Peyer's patch (tissue), 4 donors: Measurements from ENCODE around the gene RASL10B. TPM values are rescaled to one million over a fixed set of nuclear protein-coding genes. Genes with fewer than 3 reads are reported as not detected.
"Not testable (repeated sequence)": the region's sequence is repeated elsewhere in the genome, so short reads cannot be mapped to it uniquely, and the experiment has no call there.

Source experiments
- DNase-seq, 3 donors: peaks; one replicate each; pipeline ENCODE4 v3.0.0-alpha.2; 2017 to 2019
- H3K27ac ChIP-seq, 4 donors: fragments of 200-600 bp; sonication (generic); one replicate each; pipeline ENCODE4 v1.5.1; 2016 to 2019
- H3K27me3 ChIP-seq, 2 donors: fragments of 200-600 bp; sonication (generic); one replicate each; pipeline ENCODE4 v1.5.1; 2019
- H3K36me3 ChIP-seq, 3 donors: fragments of 200-600 bp; sonication (generic); one replicate each; pipeline ENCODE4 v1.5.1; 2016 to 2019
- H3K4me1 ChIP-seq, 4 donors: fragments of 200-600 bp; sonication (generic); one replicate each; pipeline ENCODE4 v1.5.1; 2016 to 2019
- H3K4me3 ChIP-seq, 4 donors: fragments of 200-600 bp; sonication (generic); 1 replicate in 3 of 4; 2 replicates in 1 of 4; pipeline ENCODE4 v1.5.1; 2016 to 2019; ENCODE audit warnings: mild to moderate bottlenecking in 1 of 4
- H3K9me3 ChIP-seq, 4 donors: fragments of 200-600 bp; sonication (generic); one replicate each; pipeline ENCODE4 v1.5.1; 2016 to 2019; ENCODE audit warnings: mild to moderate bottlenecking in 1 of 4
- POLR2A ChIP-seq, 2 donors: fragments of 450-650 bp; IDR thresholded peaks; one replicate each; pipeline ENCODE4 v1.5.1; 2017; ENCODE audit warnings: antibody characterized with exemption in 2 of 2, mild to moderate bottlenecking in 2 of 2, moderate library complexity in 2 of 2
- total RNA-seq, 4 donors: library from RNA; depleted of rRNA; stranded (reverse); fragments of >200 nt; gene quantifications; one replicate each; pipeline ENCODE4 v1.1.0, GENCODE V29; 2016
- TF ChIP-seq, protein P1 (sequence below), 6 experiments: fragments of 450-650 bp in 4 of 6; fragments of 200-600 bp in 2 of 6; sonication (generic) in 1 of 6; IDR thresholded peaks; one replicate each; pipeline ENCODE4 v1.5.1; 2017 to 2019; ENCODE audit warnings: antibody characterized with exemption in 6 of 6, mild to moderate bottlenecking in 3 of 6, moderate library complexity in 1 of 6

The RASL10B gene
- total RNA-seq, 4 donors from 2014 or later: 1.1 TPM; not detected in 2

DNA sequence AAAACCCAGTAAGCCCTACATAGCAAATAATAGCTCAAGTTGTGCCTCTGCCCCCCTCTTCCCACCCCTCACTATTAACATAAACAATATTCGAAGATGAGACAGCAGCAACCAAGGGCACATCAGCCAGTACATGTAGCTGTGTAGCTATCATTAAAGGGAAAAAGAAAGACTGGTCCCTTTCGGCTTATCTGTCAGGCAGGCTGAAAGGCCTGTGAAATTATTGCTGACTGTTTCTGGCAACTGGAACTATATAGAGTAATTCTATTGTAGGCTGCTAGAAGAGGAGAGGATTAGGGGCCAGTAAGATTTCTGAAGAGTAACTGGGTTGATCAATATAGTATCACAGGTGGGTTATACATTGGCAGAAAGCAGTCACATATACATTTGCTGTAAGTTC, 36.5 kb upstream of the RASL10B start:
- Histone ChIP-seq H3K27ac (no peak overlapping the region), H3K4me1 (no peaks in the 10 kb centered on the region), H3K36me3 (peaks cover 0 to 34% (median 0%) of the 10 kb centered on the region in 3 donors), H3K9me3 (no peaks in the 10 kb centered on the region), H3K4me3 (no peak overlapping the region), H3K27me3 (no peaks in the 10 kb centered on the region)
- DNase-seq: no peak
- TF ChIP-seq POLR2A (IDR thresholded peaks at IDR 0.05): no peak
- TF ChIP-seq, protein P1, sequence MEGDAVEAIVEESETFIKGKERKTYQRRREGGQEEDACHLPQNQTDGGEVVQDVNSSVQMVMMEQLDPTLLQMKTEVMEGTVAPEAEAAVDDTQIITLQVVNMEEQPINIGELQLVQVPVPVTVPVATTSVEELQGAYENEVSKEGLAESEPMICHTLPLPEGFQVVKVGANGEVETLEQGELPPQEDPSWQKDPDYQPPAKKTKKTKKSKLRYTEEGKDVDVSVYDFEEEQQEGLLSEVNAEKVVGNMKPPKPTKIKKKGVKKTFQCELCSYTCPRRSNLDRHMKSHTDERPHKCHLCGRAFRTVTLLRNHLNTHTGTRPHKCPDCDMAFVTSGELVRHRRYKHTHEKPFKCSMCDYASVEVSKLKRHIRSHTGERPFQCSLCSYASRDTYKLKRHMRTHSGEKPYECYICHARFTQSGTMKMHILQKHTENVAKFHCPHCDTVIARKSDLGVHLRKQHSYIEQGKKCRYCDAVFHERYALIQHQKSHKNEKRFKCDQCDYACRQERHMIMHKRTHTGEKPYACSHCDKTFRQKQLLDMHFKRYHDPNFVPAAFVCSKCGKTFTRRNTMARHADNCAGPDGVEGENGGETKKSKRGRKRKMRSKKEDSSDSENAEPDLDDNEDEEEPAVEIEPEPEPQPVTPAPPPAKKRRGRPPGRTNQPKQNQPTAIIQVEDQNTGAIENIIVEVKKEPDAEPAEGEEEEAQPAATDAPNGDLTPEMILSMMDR (IDR thresholded peaks at IDR 0.05): no peak

- Histone ChIP-seq H3K36me3 (peaks cover 0 to 34% (median 0%) of the 10 kb centered on the region in 3 donors), H3K27ac (no peak overlapping the region), H3K4me1 (no peaks in the 10 kb centered on the region), H3K9me3 (no peaks in the 10 kb centered on the region), H3K27me3 (no peaks in the 10 kb centered on the region), H3K4me3 (no peak overlapping the region)
- no peak for TF ChIP-seq POLR2A (IDR thresholded peaks at IDR 0.05)
- TF ChIP-seq, protein P1 (IDR thresholded peaks at IDR 0.05): no peak
- no peak for DNase-seq
Observed at GRCh38 chr17:35695613-35696012, 35.8 kb upstream of the RASL10B start.

DNA sequence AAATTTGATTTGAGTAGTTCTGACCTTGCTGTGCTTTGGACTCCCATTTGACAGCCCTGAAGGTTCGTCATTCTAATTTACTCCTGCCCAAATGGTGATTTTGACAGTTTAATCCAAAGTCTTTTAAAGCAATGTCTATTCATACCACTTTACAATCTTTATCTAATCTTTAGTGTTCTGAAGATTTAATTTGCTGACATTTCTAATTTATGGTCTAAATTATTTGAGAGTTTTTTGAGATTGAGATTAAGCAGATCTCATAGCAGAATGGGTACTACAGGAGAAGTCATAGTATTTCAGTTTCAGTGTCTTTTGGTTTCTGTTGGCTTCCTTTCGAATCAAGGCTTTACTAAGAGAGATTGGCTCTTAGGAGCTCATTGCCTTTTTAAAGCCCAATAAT, 32.6 kb upstream of the RASL10B start:
- Histone ChIP-seq H3K36me3 (peaks cover 0 to 27% (median 0%) of the 10 kb centered on the region in 3 donors), H3K4me3 (no peak overlapping the region), H3K27me3 (no peaks in the 10 kb centered on the region), H3K9me3 (no peaks in the 10 kb centered on the region), H3K27ac (no peak overlapping the region), H3K4me1 (no peaks in the 10 kb centered on the region)
- TF ChIP-seq, protein P1 (IDR thresholded peaks at IDR 0.05): no peak
- TF ChIP-seq POLR2A (IDR thresholded peaks at IDR 0.05): no peak
- DNase-seq: no peak

GRCh38 chr17:35700150-35700549, 31.3 kb upstream of the RASL10B start:
- no peak for DNase-seq
- H3K36me3 ChIP-seq: peaks cover 0 to 20% (median 0%) of the 10 kb centered on the region in 3 donors

GRCh38 chr17:35701491-35701890, 29.9 kb upstream of the RASL10B start:
- H3K4me3 ChIP-seq: no peak overlapping the region
- peaks cover 0 to 6% (median 0%) of the 10 kb centered on the region in 3 donors for H3K36me3 ChIP-seq
- no peak overlapping the region for H3K27ac ChIP-seq
- no peaks in the 10 kb centered on the region for H3K9me3 ChIP-seq
- TF ChIP-seq, protein P1 (IDR thresholded peaks at IDR 0.05): no peak
- no peak for TF ChIP-seq POLR2A (IDR thresholded peaks at IDR 0.05)
- DNase-seq: no peak
- no peaks in the 10 kb centered on the region for H3K27me3 ChIP-seq
- no peaks in the 10 kb centered on the region for H3K4me1 ChIP-seq

More at GRCh38 chr17:35700150-35700549, 31.3 kb upstream of the RASL10B start:
- H3K9me3 ChIP-seq: no peaks in the 10 kb centered on the region
- H3K4me3 ChIP-seq: no peak overlapping the region
- TF ChIP-seq, protein P1 (IDR thresholded peaks at IDR 0.05): no peak
- no peak for TF ChIP-seq POLR2A (IDR thresholded peaks at IDR 0.05)
- H3K27ac ChIP-seq: no peak overlapping the region
- no peaks in the 10 kb centered on the region for H3K27me3 ChIP-seq
- H3K4me1 ChIP-seq: no peaks in the 10 kb centered on the region

GRCh38 chr17:35703308-35703707, 28.1 kb upstream of the RASL10B start:
- H3K4me1 ChIP-seq, DNase-seq, H3K27ac ChIP-seq, H3K9me3 ChIP-seq, H3K36me3 ChIP-seq, H3K4me3 ChIP-seq, H3K27me3 ChIP-seq: not testable (repeated sequence)
